Endothelial cell of umbilical vein (primary cell): Measurements from ENCODE around the gene RAC2. TPM values are rescaled to one million over a fixed set of nuclear protein-coding genes. Genes with fewer than 3 reads are reported as not detected.

Experiments used
- BruUV-seq: library from RNA; stranded (reverse); fragments of 400-500 nt; replicated peaks from 2 replicates; lab custom pipeline; 2021; lab: Mats Ljungman, UMichigan
- CTCF ChIA-PET: fragments of 300-600, 350-600 bp; sonication (Branson Sonifier 250); formaldehyde crosslinking; loops from one replicate; lab custom pipeline; 2021; ENCODE audit warnings: antibody characterized with exemption, inconsistent platforms; lab: Charles Lee
- POLR2A ChIA-PET: fragments of 300-600, 350-600 bp; sonication (Branson Sonifier 250); formaldehyde crosslinking; loops from one replicate; lab custom pipeline; 2021; ENCODE audit warnings: antibody characterized with exemption, inconsistent platforms; lab: Charles Lee
- DNase-seq: peaks from one replicate; pipeline ENCODE4 v3.0.0-alpha.2; 2011; ENCODE audit warnings: low read depth, low spot score
- FAIRE-seq: peaks from 2 replicates; lab custom pipeline; 2011; peaks lifted over from hg19 to GRCh38; lab: Jason Lieb, UNC
- H2AFZ ChIP-seq: 2 replicates; pipeline ENCODE4 v1.6.0; 2012; ENCODE audit warnings: low read depth, low read length, control low read depth, inconsistent platforms
- H3K27ac ChIP-seq: 2 replicates; pipeline ENCODE4 v1.5.1; 2011; ENCODE audit warnings: low read depth, mild to moderate bottlenecking, control low read depth, low read length, moderate library complexity; ENCODE audit not compliant: insufficient read depth
- H3K27me3 ChIP-seq, 2 experiments: 2 replicates each; pipeline versions ENCODE4 v1.6.0 to v1.6.1; 2011; ENCODE audit warnings: low read length in 2 of 2, mixed read lengths in 1 of 2; ENCODE audit not compliant: control insufficient read depth in 2 of 2, insufficient read depth in 2 of 2
- H3K36me3 ChIP-seq, 2 experiments: 2 replicates in 1 of 2; 3 replicates in 1 of 2; pipeline ENCODE4 v1.5.1; 2011; ENCODE audit warnings: low read length in 2 of 2, mild to moderate bottlenecking in 1 of 2, moderate library complexity in 1 of 2; ENCODE audit not compliant: control insufficient read depth in 2 of 2, insufficient read depth in 2 of 2; ENCODE audit errors: extremely low read depth in 1 of 2
- H3K4me1 ChIP-seq: 3 replicates; pipeline ENCODE4 v1.5.1; 2011; ENCODE audit warnings: mild to moderate bottlenecking, low read length; ENCODE audit not compliant: control insufficient read depth, insufficient read depth; ENCODE audit errors: extremely low read depth
- H3K4me2 ChIP-seq: 2 replicates; pipeline ENCODE4 v1.6.1; 2011; ENCODE audit warnings: low read length, control low read depth, mixed read lengths; ENCODE audit not compliant: insufficient read depth
- H3K4me3 ChIP-seq, 3 experiments: fragments of 200-600 bp in 1 of 3; sonication (generic), shearing (Covaris generic) in 1 of 3; replicated peaks in 1 of 3; 2 replicates each; pipeline ENCODE4 v1.5.1; 2011 to 2016; ENCODE audit warnings: control low read depth in 3 of 3, low read length in 3 of 3, mild to moderate bottlenecking in 2 of 3, inconsistent platforms in 1 of 3, low read depth in 1 of 3, moderate library complexity in 1 of 3; ENCODE audit not compliant: insufficient read depth in 1 of 3
- H3K79me2 ChIP-seq: 2 replicates; pipeline ENCODE4 v1.6.0; 2012; ENCODE audit warnings: low read length, inconsistent platforms; ENCODE audit not compliant: control insufficient read depth, insufficient read depth
- H3K9ac ChIP-seq: replicated peaks from 2 replicates; pipeline ENCODE3; 2011; ENCODE audit warnings: low read length, control low read depth; ENCODE audit not compliant: insufficient read depth; ENCODE audit errors: extremely low read depth
- H3K9me1 ChIP-seq: replicated peaks from 3 replicates; pipeline ENCODE4 v1.6.0; 2011; ENCODE audit warnings: mild to moderate bottlenecking, low read length; ENCODE audit not compliant: control insufficient read depth, insufficient read depth; ENCODE audit errors: extremely low read depth
- H3K9me3 ChIP-seq: replicated peaks from 2 replicates; pipeline ENCODE4 v1.5.1; 2012; ENCODE audit warnings: low read length, inconsistent platforms; ENCODE audit not compliant: control insufficient read depth, insufficient read depth
- H4K20me1 ChIP-seq: replicated peaks from 2 replicates; pipeline ENCODE3; 2011; ENCODE audit warnings: mild to moderate bottlenecking, low read length; ENCODE audit not compliant: control insufficient read depth, insufficient read depth; ENCODE audit errors: extremely low read depth
- CTCF ChIP-seq, 2 donors: IDR thresholded peaks; 1 replicate in 1 of 2; 2 replicates in 1 of 2; pipeline ENCODE4 v1.5.1; 2011; ENCODE audit warnings: low read length in 2 of 2, mild to moderate bottlenecking in 2 of 2, moderate library complexity in 2 of 2, control low read depth in 1 of 2, inconsistent platforms in 1 of 2, low read depth in 1 of 2; ENCODE audit not compliant: insufficient read depth in 1 of 2; ENCODE audit errors: extremely low read depth in 1 of 2
- EZH2 ChIP-seq: IDR thresholded peaks from 2 replicates; pipeline ENCODE4 v1.6.1; 2012; ENCODE audit warnings: borderline replicate concordance, low read depth, mild to moderate bottlenecking, moderate library complexity, low read length, inconsistent platforms; ENCODE audit not compliant: severe bottlenecking
- FOS ChIP-seq: IDR thresholded peaks from 2 replicates; pipeline ENCODE4 v1.6.1; 2011; ENCODE audit warnings: mild to moderate bottlenecking, low read length, moderate library complexity, borderline replicate concordance; ENCODE audit not compliant: insufficient read depth
- GATA2 ChIP-seq: IDR thresholded peaks from 2 replicates; pipeline ENCODE4 v1.7.0; 2011; ENCODE audit warnings: low read depth, mild to moderate bottlenecking, moderate library complexity, mixed read lengths, low read length; ENCODE audit not compliant: insufficient read length, insufficient read depth
- JUN ChIP-seq: IDR thresholded peaks from 2 replicates; pipeline ENCODE4 v1.6.1; 2011; ENCODE audit warnings: borderline replicate concordance, low read depth; ENCODE audit not compliant: insufficient read length, insufficient read depth
- MAX ChIP-seq: IDR thresholded peaks from 2 replicates; pipeline ENCODE4 v1.6.1; 2011; ENCODE audit not compliant: insufficient read depth, insufficient read length
- MYC ChIP-seq: IDR thresholded peaks from one replicate; pipeline ENCODE4 v1.6.1; 2011; ENCODE audit warnings: mild to moderate bottlenecking, low read depth, low read length
- POLR2A ChIP-seq: IDR thresholded peaks from 2 replicates; pipeline ENCODE4 v1.6.1; 2012; ENCODE audit warnings: low read depth, mild to moderate bottlenecking, control low read depth, low read length
- POLR2AphosphoS5 ChIP-seq: IDR thresholded peaks from 2 replicates; pipeline ENCODE4 v1.6.1; 2012; ENCODE audit warnings: low read depth, mild to moderate bottlenecking, control low read depth, low read length, moderate library complexity; ENCODE audit not compliant: insufficient read depth
- dilution Hi-C: fragments of 300-500 bp; cut with MboI; formaldehyde crosslinking; loops from one replicate; pipeline ENCODE4 v1.15.0; 2019; ENCODE audit warnings: low sequenced_read_pairs; ENCODE audit not compliant: extremely low pct_ligation_motif_present
- intact Hi-C: fragments of 100-400 bp; cut with micrococcal nuclease; formaldehyde crosslinking; loops from one replicate; pipeline ENCODE4 v1.10.0; 2022
- polyA plus RNA-seq, 4 experiments: library from polyadenylated mRNA; depleted of rRNA in 3 of 4; stranded (reverse) in 3 of 4; unstranded in 1 of 4; fragments of >200 nt; gene quantifications; 2 replicates each; pipeline versions ENCODE4 v1.2.1 to v1.2.3, GENCODE V29; 2011 to 2012; ENCODE audit warnings: missing spikeins in 1 of 4
- total RNA-seq: library from RNA; stranded (reverse); gene quantifications from 2 replicates; pipeline ENCODE4 v1.2.3, GENCODE V29; 2021

Gene RAC2
- total and polyA plus RNA-seq, 2 donors (not counting 3 experiments of a cell fraction or from before 2014, with no cell fraction given): 122 to 181 TPM

- no peaks in the 10 kb centered on the region for H3K9me1 ChIP-seq
- FAIRE-seq (no peak), DNase-seq (no peak)
- H3K27ac ChIP-seq: no peak overlapping the region
- CTCF ChIA-PET: no interaction called here
- H3K79me2 ChIP-seq: no peaks in the 10 kb centered on the region
- peaks cover 0 to 9% of the 10 kb centered on the region in 2 experiments for H3K27me3 ChIP-seq
- dilution Hi-C loops: no loop called here
- TF ChIP-seq POLR2AphosphoS5: no peak
- no peak for TF ChIP-seq JUN
- no peak for TF ChIP-seq MAX
- TF ChIP-seq EZH2: no peak
- TF ChIP-seq GATA2: no peak
- TF ChIP-seq CTCF (IDR thresholded peaks at IDR 0.05; ENCODE audit: extremely low read depth in 1 of 2, insufficient read depth in 1 of 2, low read depth in 1 of 2, low read length in 2 of 2): no peak
- TF ChIP-seq POLR2A: no peak
- TF ChIP-seq FOS: no peak
- no peak for TF ChIP-seq MYC
- H3K9me3 ChIP-seq: no peaks in the 10 kb centered on the region
- H3K4me3 ChIP-seq: no peak overlapping the region
- intact Hi-C loops: no loop called here
- no peaks in the 10 kb centered on the region for H3K4me1 ChIP-seq
- no peaks in the 10 kb centered on the region for H4K20me1 ChIP-seq
- no TSS peak for BruUV-seq
- POLR2A ChIA-PET: no interaction called here
- no peak overlapping the region for H2AFZ ChIP-seq
- H3K9ac ChIP-seq: no peak overlapping the region
- no peak overlapping the region for H3K4me2 ChIP-seq
- H3K36me3 ChIP-seq: no peaks in the 10 kb centered on the region
Measured at GRCh38 chr22:37218771-37219411, 25.2 kb downstream of the RAC2 start.
